ENCODE measurements around the gene CHRM4.

CHRM4 gene

DNA sequence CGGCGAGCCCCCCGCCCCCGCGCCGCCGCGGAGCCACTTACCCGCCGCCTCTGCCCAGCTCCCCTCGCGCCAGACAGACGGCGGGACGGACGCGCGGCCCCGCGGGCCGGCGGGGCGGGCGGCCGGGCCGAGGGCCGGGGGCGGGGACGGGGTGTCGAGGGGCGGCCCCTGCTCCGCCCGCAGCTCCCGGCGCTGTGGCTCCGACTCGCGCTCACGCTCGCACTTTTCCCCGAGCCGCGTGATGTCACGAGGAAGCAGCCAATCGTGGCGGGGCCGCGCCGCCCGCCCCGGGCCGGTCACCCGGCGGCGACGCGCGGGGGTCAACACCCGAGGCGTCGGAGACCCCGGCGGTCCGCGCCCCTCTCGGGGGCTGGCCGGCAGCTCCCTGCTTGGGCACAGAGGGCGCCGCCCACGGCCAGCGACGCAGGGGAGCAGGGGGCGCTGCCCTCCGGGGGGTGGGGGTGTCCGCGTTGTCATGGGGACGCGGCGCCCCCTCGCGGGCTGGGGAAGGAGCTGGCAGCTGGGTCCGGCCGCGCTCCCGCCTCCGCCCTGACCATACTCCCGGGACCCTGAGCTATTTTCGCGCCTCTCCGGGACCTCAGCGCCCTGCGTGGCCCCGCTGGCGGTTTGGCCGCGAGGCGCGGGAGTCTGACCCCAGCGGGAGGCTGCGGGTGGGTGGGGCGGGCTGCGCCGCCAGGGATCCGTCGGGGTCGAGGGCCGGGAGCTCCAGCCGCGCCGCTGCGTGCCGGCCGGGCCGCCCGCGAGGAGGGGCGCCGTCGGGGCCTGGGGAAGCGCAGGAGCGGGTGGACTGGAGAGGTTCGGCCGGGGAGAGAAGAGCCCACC is at the start of gene CHRM4:
CHRM4 (minus strand) TSS at position 199 of the 843 bp plus-strand sequence. CDS start 5,219 bp downstream, outside the sequence.
- DNase-seq (ENCODE audit: low read depth) = no peak

DNA sequence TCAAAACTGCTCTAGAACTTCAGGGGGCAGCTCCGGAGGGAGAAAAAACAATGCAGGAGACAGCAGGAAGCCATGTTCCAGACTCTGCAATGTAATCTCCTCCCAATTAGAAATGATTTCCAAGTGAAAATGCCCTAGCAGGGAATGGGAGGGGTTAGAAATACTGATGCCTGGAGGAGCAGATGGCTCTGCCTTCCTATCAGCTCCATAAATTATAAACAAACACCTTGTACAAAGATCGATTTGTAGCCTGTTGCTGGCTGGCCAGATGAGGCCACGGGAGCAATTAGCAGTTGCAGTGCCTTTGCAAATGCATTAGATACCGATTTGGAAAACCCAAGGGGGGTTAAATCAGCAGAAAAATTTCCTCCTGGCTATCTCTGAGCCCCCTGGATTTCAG is 46.6 kb upstream of the CHRM4 start:
- no peak for DNase-seq (ENCODE audit: low read depth)

DNA sequence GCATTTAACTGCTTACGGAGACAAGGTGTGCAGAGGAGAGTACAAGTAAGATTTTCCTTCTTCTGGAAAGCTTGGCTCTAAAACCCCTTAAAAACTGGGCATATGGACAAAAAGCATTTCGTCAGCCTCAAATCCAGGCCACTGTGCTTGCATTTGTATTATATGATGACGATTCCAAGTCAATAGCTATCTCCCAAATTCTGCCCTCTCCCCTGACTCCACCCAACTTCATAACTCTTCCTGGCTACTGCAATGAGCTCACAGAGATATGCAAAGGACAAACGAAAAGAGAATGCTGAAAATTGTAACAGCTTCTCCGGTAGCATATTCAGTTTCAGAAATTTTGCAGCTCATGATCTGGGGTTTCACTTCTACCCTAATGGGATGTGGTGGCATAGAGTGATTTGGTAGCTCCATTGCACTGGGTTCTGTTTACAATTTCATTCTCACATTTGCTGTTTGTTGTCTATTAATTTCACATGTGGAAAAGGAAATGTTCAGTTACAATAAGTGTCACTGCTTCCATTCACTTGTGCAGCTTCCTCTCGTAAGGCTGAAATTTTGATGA is 45.6 kb upstream of the CHRM4 start:
- DNase-seq (ENCODE audit: low read depth) = no peak

DNA sequence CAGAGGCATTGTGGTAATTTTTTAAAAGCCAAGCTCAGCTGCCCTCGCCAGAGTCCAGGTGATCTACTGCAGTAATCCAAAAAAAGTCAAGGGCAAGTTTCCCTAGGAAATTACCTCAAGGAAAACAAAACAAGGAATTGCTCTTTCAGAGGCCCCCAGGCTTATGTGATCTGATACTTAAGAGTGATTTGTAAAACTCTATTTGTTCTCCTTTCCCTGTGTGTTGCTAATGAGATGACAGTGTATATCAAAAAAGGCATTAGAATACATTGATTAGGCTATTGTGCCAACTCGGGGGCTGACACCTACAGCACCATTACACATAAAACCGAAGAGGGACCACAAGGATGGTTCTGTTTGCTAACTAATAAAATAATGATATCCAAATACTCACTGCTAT is 44.5 kb upstream of the CHRM4 start:
- DNase-seq (ENCODE audit: low read depth) = no peak

DNA sequence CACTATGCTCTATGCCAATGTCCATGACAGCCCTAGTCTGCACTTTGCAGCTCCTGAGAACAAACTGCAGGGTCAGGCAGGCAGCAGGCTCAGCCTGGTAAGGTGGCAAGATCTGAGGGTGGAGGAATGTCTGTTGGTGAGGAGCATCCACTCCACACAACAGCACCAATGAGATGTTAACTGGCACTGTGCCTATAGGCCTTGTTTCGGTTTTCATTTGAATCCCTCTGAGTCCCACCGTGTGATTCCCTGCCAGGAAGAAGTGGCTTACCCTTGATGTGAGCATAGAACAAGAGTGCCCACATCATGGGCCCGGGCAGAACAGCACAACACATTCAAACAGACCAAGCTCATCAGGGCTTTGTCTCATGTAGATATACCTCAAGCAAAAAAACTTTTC is 44.1 kb upstream of the CHRM4 start:
- no peak for DNase-seq (ENCODE audit: low read depth)

DNA sequence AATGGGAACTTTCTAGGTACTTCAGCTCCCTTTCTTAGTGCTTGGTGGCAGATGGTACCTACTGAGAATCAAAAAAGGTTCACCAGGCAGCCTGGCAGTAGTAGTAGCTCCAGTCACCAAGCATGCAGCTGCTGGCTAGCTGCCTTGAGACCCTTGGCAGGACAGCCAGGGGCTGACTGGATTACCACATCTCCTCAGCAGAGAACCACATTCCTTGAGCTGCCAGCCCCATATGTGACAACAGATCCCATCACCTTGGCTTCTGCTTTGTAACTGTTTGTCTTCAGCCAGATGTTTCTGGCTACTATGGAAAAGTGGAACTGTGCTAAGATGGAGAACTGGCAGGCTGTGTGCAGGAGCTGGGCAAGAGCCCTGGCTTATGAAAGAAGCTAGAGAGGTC is 39.6 kb upstream of the CHRM4 start:
- no peak for DNase-seq (ENCODE audit: low read depth)

DNA sequence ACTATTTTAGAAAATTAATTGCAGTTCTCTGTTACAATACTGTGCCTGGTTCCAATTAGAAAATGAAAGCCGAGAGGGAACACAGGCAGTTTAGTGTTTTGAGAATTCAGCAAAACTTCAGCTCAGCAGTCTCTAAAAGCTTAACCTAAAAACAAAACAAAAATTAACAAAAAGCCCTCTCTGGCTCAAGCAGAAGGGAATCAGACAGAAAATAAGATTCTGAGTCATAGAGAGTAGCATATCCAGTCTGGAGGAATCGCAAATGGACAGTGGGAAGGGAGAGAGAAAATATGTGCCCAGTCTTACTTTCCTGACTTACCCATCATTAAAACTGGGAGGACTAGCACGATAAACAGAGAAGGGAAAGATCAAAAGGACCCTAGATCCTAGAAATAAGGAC is 38.1 kb upstream of the CHRM4 start:
- no peak for DNase-seq (ENCODE audit: low read depth)

DNA sequence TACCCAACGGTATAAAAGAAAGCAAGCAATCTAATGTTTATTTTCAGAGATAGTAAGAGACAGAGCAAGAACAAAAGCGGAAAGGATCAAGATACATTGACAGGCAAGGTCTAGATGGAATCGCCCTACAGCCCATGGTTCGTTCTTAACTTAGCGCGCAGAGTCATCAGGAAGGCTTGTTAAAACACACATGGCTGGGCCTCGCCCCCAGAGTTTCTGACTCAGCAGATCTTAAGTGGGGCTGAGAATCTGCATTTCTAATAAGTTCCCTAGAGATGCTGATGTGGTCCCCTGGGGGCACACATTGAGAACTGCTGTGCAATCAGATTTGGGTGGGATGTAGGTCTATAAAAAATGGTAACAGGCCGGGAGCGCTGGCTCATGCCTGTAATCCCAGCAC is 35.8 kb upstream of the CHRM4 start:
- no peak for DNase-seq (ENCODE audit: low read depth)

DNA sequence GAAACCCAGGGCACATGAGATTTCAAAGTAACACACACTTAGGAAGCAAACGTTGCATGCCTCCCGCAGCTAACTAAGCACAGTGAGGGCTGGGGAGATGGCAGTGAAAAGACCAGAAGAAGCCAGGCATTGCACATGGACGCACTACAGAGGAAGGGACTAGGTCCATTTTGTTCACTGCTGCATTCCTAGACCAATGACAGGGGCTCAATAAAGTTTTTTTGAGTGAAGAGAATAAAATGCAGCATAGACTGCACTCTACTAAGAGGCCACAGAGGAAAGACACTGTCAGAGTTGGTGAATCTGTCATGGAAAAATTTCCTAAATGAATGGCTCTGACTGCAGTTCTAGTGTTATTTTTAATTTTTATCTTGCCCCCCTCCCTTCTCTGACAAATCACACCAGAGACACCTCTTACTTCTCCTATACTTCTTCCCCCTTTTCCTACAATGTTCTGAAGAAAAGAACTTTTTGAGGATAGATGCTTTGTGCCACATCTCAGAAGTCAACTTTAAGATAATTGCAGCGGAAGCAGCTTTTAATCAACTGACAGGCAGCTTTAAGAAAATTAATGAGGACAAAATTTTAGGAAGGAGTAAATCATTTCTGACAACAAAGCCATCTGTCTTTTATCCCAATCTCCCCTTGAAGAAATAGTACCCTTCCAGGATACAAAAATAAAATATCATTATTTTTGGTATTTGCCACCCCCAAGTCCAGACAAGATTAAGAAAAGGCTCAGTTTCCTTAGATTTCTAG is 34.8 kb upstream of the CHRM4 start:
- DNase-seq (ENCODE audit: low read depth) = no peak

DNA sequence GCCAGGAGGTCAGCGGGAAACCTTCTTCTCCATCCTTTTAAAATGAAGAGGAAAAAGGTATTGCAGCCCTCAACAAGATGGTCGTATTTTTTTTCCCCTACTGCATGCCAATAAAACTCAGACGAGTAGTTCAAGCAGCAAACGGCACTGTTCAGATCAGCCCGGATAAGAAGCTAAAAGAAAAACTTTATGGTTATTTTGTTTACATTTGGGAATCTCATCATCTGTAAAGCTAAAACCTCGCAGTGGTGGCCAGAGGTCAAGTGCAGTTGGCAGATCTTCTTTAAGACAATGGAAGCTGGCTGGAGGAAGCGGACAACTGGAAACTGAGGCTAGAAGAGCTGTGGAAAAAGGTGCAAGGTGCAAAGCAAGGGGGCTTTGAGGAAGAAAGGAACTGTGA is 31.0 kb upstream of the CHRM4 start:
- no peak for DNase-seq (ENCODE audit: low read depth)

DNA sequence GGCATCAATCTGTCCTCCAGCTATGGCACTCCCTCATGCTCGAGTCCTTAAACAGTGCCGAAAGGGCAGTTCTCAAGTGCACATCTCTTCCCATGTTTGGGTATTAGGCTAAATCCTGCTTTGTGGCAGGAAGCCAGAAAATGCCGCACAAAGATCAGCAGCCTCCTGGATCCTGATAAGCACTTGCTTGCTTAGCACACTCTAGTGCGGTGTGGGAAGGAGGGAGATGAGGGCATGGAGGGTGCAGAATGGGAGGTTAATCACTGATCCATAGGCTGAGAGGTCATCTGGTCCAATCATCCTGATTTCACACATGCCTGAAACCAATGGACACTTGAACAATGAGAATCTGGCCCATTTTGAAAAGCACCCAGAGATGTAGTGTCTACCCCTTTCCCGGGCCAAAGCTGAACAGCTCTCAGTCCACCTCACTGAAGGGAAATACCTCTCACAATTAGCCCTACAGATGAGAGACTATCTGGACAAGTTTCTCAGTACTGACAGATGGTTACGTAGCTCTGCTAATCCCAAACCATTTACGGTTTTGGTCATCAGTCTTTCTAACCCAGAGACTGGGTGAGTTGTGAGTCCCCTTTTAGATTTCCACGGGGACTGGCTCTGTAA is 29.8 kb upstream of the CHRM4 start:
- DNase-seq (ENCODE audit: low read depth) = no peak

DNA sequence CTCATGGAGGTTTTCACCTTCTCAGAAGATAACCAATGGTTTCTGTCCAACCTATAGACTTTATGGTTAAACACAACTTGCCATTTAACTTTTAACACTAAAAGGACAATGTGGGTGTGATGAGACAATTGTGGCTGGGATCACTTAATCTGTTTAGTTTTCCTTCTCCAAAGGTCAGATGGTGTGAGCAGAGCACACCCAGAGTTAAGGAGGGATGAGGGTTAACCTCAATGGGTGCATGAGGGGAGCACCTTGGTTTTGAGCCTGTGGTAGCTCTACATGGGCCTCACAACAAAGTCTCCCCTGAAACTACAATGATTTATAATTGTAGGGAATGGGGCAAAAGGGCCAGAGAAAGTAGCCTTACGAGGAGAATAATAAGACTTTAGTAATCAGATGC is 28.9 kb upstream of the CHRM4 start:
- DNase-seq (ENCODE audit: low read depth) = no peak

DNA sequence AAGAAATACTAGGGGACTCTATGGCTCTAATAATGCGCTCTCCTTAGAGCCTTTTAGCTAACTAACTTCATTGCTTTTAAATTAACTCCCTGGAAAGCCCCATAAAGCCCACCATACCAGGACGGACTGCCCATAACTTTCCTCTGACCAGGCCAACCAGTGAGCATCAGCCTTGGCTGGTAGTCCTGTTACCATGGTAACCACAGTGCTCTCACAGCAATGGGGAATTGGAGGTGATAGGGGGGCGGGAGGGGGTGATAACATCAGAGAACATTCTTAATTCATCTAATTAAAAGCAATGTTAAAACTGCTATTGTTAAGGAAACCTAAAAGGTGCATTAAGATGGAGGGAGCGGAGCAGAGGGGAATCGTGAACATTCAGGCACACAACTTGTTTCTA is 27.2 kb upstream of the CHRM4 start:
- no peak for DNase-seq (ENCODE audit: low read depth)

DNA sequence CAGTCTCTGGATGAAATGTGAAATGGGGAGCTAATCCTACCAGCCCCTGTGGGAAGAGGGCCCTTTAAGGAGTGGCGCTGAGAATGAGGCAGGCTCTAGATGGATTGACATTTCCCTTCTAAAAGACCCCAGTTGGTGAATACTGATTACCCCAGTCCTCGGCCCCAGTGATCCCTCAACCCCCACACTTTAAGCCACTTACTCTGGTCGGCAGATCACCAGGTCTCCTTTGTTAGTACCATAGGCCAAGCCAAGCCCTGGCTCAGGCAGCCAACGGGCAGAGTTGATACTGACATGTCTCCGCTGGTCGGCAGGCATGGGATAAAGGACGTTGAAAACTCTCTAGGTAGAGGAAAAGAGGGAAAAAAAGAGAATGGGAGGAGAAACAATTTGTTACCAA is 26.1 kb upstream of the CHRM4 start:
- no peak for DNase-seq (ENCODE audit: low read depth)

DNA sequence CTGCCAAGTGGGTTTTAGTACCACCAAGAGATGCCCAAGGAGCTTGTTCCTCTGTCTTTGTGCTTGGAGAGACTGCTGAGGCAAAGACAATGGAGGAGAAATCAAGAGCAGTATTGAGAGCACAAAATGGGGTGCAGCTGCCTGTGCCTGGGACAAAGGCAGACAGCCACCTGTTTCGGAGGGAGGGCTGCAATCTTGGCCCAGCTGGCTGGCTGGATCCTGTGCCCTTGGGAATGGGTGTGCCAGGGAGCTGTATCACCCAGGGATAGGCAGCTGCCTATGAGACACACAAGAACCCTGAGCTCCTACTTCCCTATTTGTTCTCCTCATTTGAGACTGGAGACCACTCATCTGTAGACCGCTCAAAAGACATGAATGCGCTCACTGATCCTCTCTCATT is 23.3 kb upstream of the CHRM4 start:
- DNase-seq (ENCODE audit: low read depth) = no peak

DNA sequence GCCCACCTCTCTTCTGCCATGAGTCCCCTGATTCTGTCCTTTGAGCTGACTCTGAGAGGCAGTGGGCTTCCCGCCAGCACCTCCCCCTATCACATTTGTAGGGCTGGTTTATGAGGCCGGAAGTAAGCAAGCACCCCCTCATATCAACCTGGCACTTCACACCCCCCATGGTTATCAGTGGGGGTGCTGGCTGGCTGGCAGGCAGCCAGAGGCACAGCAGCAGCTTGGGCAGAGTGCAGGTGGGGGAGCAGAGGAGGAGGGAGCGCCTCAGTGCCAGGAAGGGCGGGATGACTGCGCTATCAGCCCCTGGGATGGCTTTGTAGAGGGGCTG is 22.9 kb upstream of the CHRM4 start:
- DNase-seq (ENCODE audit: low read depth) = no peak

DNA sequence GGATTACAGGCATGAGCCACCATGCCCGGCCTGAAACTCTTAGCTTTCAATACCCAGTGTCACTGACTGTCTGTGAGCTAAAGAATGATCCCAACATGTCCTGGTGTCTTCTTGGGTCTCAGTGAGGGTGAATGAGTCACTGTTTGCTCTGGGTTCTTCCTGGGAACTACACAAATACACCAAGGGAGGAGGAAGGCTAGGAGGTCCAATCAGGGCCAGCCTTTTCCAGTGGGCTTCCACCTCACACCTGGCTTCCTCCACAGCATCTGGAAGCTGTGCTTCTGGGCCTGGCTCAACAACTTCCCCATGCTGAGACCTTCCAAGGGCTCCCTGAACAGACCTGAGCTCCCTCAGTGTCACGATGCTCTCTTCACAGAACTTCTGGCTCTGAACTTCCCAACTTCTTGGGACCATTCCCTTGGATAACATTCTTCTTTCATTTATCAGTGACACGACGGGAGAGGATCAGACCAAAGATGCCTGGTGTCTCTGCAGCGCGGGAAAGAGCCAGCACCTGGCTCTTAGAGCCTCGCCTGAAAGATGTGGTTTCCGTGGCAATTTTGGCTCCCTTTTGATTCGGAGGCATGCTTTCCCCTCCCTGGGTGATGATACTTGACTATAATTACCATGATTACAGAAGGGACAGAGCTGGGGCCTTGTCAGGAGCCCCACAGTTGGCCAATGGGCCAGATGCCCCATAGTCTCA is 22.3 kb upstream of the CHRM4 start:
- DNase-seq (ENCODE audit: low read depth) = no peak

DNA sequence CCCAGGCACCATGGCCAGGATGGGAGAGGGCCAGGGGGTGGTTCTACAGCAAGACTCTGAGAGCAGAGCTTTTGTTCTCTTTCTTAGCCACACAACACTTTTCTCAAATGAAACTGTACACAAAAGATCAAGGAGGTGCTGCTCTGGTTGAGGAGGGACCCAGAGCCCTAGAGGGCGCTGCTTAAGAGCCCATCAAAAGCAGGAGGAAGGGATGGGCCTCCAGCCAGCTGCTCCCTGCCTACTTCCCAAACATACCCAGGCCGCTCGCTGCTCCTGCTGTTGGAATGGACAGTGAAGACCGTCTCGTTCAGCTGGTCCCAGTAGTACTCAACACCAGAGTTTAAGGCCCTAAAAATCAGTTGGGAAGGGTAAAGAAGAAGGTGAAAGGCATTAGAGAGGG is 18.4 kb upstream of the CHRM4 start:
- no peak for DNase-seq (ENCODE audit: low read depth)

DNA sequence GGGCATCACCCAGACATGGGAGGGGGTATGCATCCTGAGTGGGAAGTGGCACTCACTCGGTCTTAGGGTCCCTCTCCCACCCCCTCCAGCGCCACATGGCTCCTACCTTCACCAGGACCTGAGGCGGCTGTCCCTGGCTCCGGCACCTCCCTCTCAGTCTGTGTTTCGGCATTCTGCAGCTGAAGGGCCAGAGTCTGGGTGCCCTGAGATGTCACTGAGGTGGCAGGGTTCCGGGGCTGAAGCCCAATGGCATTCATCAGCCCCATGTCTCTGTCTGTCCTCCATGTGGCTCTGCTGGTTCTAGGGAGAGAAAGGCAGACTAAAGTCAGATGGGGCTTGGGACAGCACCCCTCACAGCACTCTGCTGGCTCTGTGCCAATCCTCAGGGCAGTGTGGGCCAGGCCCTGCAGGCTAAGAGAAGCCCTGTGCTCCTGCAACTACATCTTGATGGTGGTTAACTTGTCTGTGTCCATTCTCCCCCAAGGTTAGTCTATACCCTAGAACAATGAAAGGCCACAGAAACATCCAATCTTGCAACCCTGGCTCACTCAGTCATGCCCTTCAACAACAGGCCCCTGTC is 16.9 kb upstream of the CHRM4 start:
- DNase-seq (ENCODE audit: low read depth) = no peak

DNA sequence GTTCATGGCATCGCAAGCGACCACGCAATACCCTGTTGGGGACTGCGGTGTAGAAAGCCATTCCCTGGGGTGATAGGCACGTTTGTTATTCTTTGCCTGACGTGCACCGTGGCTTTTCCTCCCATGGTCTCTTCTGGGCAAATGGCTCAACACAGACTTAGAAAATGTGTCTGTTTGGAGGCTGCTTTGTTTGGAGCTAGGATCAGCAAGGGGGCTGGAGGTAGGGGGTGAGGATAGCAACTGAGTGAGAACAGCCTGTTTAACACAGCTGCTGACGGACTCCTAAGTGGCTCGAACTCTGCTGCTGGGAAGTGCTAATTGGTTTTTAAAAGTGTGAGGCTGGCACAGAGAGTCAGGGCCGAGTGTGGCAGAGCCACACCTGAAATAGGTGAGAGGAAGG is 16.1 kb upstream of the CHRM4 start:
- no peak for DNase-seq (ENCODE audit: low read depth)

DNA sequence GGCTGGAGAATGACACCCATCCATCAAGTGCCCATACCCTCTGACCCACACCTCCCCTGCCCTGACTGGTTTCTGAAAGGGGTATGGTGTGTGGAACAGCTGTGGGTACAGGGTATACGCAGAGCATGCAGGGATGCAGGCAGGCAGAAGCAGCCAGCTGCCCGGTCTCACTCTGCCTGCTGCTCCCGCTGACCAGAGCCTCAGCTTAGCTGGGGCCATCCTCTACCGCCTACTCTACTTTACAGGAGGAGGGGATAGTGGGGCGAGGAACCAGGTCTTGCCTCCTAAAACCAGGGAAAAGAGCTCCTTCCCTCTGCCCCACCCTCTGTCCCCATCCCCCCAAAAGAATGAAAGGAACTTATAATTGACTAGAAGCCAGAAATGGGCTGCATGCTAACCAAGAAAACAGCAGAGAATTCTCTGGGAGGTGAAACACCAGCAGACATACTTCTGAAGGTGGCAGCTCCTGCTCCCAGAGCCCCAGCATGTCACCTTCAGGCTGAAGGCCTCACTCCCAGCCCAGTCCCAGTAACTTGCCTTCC is 13.0 kb upstream of the CHRM4 start:
- no peak for DNase-seq (ENCODE audit: low read depth)
